ENCODE measurements around the gene PITX1.

DNA sequence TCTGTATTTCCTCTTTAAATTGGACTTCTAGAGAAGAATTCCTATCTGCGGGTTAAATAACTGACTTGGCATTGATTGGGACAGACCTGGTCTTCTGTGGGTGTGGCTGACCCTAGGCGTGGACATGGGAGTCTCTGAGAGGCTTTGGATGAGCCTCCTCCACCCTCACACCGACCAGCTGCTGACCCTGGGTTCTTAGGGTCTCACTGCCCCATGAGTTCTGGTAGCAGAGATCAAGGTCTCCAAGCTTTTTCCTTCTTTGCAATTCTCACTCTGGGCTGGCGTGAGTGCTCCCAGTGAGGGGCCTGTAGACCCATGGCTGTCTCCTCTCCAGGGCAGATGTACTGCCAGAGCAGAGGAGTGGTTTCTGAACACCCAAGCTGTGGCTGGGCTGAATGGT lies 41.6 kb upstream of the PITX1 start:
- TF ChIP-seq, protein P1, sequence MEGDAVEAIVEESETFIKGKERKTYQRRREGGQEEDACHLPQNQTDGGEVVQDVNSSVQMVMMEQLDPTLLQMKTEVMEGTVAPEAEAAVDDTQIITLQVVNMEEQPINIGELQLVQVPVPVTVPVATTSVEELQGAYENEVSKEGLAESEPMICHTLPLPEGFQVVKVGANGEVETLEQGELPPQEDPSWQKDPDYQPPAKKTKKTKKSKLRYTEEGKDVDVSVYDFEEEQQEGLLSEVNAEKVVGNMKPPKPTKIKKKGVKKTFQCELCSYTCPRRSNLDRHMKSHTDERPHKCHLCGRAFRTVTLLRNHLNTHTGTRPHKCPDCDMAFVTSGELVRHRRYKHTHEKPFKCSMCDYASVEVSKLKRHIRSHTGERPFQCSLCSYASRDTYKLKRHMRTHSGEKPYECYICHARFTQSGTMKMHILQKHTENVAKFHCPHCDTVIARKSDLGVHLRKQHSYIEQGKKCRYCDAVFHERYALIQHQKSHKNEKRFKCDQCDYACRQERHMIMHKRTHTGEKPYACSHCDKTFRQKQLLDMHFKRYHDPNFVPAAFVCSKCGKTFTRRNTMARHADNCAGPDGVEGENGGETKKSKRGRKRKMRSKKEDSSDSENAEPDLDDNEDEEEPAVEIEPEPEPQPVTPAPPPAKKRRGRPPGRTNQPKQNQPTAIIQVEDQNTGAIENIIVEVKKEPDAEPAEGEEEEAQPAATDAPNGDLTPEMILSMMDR (IDR thresholded peaks at IDR 0.05): no peak
- no peak for TF ChIP-seq POLR2A (IDR thresholded peaks at IDR 0.05)
